NCI-H524 (cell line): ENCODE results near the gene OPCML.

Source experiments
- DNase-seq, 2 experiments: peaks; one replicate each; lab custom pipeline; 2025; lab: John Stamatoyannopoulos, UW

The OPCML gene

DNA sequence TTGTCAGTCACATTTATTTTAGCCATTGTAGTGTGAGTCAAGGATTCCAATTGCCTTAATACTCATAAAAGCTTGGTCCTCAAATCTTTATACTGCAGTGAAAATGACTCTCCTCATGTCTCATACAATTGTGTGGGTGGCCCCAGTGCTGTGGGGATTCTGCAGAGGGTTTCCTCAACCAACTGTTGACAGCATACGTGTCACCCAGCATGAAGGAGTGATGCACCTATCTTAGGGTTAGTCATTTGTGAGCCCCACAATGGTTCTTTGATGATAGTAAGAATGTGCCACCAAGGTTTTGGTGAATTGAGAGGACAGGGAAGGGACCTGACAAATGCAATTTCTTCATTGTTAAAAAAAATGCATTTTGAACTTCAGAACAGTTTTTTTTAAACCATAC, 1046.2 kb downstream of the OPCML start:
- no peak for DNase-seq

DNA sequence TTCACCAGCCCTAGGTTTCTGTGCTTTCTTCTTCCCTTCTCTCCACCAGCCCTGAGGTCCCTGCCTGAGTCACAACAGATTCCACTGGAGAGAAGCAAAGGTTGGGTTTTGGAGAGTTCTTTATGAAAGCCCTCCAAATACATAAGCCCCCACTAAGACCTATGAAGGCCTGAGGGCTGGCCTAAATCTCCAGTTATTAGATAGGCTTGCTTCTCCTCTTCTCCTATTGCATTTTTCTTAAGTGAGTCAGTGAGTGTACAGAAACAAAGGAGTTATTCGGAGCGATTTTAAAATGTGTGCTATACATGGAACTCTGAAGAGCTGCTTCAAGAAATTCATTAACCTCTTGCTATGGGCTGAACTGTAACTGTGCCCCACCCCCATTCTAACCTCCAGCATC, 1057.3 kb downstream of the OPCML start:
- DNase-seq, result no peak

DNA sequence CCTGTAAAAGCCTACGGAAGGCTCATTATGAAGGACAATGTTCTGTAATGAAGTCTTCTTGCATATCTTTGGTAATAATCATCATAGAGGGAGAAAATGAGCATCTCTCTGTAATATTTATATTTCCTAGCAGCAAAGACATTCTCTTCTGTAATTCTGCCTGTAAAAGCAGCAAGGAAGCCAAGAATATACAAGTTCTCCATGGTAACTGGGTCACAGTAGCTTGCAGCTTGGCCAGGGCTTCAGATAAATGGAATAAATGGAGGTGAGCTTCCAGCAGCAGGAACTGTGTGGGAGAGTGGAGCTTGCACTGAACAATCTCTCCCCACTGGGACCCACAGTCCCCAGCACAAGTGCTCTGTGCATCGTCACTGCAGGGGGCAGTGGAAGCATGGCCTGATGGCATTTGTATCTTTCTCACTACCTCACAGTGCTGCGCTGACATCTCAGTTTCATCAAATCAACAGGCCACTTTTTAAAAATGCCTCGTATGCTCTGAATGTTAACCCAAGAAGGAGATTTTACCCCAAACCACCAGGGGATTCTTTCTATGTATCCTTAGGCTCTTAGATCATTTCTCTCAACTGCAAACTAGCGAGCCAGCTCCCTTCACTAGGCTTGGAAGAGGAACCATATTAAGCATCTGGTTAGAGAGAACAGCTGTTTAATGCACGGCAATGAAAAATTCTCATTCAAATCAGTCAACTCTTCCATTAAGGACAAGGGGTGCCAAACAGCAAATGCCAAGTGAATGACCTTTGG, 1059.7 kb downstream of the OPCML start:
- DNase-seq, result peak in 1 of 2 experiments; percentile 3

DNA sequence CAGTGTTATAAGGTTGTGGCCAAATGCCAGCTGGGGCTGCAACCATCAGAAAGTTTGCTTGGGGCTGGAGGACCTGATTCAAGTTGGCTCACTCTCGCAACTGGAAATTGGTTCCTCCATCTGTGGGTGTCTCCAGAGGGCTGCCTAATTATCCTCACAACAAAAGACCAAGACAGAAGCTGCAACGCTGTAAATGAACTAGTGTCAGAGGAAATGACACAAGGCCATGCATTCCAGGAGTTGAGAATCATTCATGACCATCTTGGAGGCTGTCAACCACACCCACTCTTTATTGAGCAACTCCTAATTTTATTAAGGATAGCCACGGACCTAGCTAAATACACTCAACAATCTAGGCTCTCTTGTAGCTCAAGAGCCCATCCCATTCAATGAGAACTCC, 1060.8 kb downstream of the OPCML start:
- no peak for DNase-seq

DNA sequence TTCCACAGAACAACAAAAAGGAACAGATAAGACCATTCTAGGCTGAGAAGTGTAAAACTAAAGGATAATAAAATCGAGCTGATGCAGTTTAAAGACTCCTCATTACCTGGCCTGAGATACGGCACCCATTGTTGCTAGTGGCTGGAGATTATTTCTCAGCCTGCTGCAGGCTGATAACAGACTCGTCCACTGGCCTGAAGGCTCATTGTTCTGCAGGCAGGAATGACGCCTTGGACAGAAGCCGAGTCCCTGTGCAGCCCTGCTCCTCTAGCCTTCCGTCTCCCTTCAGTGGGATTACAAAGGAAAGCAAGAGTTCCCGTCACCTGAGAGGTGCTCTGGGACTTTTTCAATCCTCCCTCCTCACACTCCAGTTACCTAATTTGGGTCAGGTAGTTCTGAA, 1065.3 kb downstream of the OPCML start:
- no peak for DNase-seq

DNA sequence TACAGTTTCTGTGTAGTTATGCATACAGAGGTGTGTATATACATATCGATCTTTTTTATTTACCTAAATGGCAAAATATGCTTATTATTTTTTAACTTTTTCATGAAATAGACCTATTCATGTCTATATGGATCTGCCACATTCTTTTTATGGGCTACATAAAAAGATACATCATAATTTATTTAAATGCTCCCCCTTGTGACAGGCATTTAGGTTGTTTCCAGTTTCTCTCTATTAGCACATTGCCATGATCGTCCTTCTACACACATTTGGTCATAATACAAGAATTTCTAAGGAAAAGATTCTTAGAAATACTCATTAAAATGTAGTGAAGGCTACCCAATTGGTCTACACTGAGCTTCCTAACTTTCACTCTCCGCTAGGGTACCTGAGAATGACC, 1067.4 kb downstream of the OPCML start:
- DNase-seq, result no peak

DNA sequence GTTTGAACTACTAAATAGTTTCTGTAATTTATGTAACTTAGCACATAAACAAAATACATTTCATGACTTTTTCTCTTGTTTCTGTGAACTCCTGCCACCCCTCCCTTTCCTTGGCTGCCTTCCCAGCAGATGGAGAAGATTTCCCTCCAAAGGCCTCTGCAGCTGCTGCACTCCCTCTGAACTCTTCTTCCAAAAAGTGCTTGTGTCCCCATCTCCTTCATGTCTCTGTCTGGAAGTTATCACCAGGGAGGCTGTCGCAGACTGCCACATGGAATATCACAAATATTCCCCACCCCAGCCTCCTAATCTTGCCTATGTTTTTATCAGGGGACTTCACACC, 1068.3 kb downstream of the OPCML start:
- DNase-seq, result no peak

DNA sequence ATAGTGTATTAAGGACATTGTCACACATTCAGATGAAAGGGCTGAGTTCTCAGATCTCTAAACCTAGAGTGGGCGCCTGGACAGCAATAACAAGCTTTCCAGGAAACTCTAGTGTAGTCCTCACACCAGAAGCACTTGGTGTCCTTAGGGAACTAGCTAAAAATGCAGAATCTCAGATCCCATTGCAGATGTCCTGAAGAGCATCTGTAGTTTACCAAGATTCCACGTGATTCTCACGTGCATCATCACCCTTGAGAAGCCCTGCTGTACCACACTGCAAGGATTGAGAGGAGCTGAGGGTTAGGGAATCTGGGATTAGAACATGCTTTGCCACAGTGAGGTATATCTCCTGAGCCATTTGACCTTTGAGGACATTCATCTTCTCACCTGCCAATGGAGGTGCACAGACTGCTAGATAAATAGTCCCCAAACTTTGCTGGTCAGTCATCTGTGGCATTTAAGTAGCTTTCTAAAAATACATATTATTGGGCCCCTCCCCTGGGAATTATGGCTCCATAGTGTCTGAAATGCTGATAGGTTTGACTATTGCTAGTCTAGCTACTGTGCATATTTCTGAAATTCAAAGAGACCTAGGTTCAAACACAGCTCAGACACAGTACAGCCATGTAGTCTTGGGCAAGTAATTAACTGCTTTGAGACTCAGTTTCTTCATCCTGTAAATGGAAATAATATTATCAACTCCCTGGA, 1068.9 kb downstream of the OPCML start:
- no peak for DNase-seq

DNA sequence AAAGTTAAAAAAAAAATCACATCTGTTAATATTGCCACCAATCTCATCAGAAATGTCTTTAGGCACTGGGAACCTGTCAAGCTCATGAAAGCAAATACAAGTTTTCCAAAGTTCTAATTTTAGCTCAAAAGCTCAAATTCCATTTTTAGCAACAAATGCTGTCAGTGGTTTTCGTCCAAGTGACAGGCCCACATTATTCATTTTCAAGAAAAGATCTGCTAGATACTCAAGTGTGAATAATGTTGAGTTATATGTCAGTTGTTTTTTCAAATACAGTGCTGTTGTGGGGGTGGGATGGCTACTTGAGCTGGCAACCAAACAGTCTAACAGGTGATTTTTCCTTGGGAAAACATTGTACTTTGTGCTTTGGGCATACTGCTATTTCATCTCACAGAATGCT, 1072.6 kb downstream of the OPCML start:
- DNase-seq, result no peak

DNA sequence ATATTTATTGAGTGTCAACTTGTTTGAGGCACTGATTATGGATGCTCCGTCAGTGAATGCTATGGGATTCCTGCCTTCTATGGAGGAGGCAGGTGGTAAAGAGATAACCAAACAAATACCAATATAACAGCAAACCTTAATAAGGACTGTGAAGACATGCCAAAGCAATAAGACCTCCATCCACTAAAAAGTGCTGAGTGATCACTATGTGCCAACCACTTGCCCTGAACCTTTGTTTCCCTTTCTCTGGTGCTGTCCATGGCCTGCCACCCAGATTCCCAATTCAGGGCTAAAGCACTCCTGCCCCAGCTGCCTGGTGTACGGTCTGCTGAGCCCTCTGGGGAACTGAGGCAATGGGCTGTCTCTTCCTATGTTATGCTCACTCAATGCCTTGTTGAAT, 1074.9 kb downstream of the OPCML start:
- no peak for DNase-seq

DNA sequence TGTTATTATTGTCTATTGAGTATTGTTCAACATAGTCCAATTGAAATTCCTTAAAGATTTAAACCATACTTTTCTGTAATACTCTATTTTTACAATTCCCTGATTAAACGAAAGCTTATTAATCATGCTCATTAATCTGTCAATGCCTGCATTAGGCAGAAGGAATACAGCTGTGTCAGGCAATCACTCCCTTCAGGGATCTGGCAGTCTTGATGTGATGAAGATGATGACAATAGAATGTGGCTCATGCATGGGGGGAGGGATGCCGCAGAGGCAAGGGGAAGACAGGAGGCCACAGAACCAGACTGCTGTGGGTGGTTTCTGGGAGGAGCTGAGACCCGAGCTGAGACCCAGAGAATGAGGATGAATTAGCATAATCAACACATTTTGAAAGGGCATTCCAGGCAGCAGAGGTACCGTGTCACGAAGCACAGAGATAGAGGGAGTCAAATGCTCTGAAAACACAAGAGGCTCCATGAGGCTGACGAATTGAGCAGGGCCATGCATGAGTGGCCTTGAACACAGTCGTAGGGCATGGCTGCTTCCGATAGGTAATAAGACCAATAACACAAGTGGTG, 1075.5 kb downstream of the OPCML start:
- no peak for DNase-seq

DNA sequence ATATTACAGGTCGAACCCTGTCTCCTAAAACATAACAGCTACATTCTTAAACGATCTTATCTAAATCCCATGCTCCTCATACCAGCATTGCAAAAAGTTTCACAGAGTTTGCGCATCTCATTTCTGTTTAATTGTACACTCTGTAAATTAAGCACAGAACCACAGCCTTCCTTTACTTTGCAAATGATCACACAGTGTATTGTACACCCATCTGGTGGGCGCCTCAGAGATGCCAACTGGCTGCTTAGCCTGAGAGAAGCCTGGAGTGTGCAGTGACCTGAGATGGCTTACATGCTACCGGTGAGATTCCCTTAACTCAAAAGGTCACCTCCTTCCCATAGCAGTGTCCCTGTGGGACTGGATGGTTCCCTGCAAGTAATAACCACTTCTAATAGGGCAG, 1077.3 kb downstream of the OPCML start:
- DNase-seq, result no peak

DNA sequence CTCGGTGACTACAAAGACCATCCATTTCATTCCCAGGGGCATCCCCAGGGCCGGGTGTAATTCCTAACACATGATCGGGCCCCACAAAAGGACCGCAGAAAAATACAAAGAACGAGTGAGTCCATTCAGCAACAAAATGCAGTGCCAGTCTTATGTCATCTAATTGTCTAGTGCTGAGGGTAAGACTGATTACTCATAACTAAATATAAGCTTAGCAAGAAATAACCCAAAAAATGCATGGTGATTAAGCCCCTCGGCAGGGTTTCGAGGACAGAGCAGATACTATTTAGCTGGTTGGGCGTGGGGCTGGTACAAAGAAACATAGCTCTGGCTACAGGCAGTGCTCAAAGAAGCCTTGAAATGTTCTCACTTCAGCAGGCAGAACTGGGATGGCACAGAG, 1078.9 kb downstream of the OPCML start:
- DNase-seq, result no peak

DNA sequence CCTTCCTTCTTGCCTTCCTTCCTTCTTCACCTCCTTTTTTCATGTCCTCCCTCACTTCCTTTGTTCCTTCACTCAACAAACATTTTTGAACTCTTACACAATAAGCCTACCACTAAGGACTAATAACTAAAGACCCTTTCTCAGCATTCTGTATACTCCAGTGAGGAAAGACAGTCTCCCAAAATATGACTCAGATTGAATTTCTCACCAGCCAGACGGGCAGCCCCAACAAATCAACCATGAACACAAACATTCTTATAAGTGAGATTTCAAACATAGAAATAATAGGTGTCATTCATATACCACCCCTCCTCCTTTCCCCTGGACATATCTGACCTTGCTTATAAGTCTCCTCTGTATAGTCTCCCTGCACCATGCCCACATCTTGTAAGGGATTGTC, 1079.7 kb downstream of the OPCML start:
- no peak for DNase-seq

DNA sequence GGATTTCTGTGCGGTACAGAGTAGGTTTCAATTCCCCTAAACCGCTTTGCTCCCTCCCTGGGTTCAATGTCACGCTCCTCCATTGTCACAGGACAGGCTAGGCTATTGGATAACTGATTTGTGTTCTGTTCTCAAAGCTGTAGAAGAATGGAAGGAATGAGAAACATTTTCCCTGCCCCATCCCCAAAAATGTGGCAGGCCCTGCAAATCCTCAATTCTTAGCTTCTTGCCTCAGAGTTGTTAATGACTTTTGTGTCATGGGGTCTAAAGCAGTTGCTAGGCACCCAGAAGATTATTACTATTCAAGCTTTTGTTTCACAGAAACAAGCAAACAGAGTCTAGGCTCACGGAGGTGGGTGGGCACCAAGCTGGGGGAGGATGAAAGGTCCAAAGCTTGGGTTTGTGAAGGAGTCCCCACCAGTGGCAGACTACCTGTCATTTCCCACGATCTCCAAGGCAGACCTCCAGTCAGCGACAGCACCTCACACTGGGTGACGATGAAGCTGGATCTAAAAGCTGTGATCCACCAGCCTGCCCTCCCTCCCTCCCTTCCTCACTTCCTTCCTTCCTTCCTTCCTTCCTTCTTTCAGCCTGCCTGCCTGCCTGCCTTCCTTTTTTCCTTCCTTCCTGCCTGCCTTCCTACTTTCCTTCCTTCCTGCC, 1080.2 kb downstream of the OPCML start:
- no peak for DNase-seq

DNA sequence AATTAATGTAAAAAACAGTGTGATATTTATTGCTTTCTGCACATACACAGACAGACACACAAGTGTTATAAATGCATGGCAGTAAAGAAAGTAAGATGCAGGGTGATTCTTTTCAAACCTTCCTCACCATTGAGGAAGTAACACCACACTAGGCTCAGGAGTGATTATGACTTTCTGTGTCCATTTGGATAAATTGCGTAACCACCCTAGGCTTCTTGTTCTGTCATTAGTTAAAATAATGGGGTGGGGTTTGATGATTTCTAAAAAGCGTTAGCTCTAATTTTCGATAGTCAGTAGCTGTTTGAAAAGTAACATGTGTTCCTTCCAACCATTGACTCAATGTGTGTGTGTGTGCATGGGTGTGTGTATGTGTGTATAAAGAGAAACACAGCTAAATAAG, 1081.7 kb downstream of the OPCML start:
- no peak for DNase-seq

DNA sequence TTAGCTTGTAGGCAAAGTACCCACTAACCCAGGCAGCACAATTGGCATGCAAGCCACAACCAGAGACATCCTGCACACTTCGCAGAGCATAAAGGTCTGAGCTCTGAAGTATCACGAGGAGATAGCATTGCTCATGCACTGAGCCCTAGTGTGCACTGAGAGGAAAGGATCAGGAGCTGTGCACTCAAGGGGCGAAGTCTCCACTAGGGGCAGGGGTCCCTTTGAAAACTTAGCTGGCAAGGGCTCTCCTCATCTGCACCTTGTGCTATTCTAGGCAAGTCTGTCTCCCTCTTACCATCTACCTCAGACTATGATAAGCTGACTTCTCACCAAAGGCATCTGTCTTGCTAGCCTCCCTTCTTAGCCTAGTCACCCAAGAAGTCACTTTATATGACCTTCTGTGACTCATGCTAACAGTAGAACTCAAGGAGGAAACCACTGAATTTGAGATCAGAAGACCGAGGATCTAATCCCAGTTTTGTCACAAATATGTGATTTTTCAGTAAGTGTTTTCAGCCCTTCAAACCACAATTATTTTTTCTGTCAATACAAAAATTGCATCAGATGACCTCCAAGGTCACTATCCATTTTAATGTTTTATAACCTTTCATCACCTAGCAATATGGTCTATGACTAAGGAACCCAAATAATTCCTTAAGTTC, 1083.8 kb downstream of the OPCML start:
- DNase-seq, result no peak

DNA sequence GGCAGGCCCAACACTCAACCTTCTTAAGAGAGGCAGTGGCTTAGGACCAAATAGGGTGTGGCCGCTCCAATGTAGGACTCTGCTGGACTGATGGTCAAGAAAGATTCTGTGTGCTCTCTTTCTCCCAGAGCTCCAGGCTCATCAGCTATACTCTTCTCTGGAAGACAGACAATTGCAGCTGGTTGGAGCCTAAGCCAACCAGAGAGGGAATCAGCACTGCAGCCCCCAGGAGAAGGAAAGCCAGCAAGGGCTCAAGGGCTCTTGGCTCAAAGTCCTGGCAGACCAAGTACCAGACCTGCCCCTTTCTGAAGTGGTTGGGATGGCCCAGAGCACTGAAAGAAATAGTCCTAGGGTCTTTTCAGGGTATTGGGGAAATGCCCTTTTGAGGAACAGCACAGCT, 1084.5 kb downstream of the OPCML start:
- no peak for DNase-seq

DNA sequence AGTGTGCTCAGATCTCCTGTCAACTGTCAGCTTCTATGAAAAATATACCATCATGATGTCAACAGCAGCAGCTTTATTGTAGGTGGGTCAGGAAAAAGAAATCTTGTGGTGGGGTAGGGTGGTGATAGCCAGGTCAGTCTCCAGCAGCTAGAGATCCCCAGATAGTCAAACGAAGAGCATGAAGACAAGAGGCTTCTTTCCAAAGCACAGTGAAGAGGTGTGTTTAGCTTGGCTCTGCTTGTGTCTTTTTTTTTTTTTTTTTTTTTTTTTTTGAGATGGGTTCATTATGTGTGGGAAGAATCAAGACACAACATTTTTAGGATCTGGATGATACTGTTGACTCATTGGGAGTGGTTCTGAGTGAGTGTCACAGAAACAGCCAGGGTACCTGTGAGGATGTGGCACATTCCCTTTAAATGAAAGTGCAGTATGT, 1086.4 kb downstream of the OPCML start:
- no peak for DNase-seq

DNA sequence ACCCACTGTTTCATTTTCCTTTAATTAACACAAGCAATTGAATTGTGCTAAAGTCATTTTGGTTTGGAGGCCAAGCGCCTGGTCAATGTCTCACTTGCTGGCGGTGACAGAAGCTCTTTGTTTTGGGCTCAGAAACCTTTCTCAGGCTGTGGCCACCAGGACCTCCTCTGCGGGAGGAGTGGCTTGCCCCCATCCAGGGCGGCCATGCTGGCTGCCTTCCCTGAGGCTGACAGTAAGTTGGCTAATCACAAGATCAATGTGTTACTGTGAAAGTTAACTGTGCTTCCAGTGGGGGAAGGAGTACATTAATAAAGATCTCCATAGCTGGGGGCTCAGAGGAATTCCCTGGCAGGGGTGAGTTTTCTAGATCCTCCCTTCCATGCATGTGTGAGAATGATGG, 1087.4 kb downstream of the OPCML start:
- DNase-seq, result no peak

DNA sequence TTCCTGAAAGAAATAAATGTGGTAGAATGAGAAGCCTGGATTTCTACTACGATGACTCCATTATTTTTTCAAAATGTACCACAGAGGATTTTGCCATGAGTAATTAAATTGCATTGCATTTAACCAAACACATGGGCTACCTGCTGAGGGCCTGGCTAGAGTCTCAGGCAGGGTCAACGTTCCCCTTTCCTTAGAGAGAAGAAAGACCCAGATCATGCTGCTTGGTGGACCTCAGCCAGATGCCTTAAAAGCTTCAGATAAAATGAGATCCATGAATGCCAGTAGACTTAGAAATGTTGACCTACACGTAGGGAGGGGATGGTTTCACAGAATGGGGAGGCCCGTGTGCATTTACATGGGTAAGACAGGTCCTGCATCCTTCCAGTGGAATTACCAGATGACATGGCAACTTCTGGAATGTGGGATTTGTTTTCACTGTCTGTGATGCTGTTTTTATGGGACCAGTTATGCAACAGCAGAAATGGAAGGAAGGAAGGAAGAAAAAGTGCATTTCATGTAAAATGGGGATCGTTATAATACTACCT, 1092.5 kb downstream of the OPCML start:
- DNase-seq, result no peak

DNA sequence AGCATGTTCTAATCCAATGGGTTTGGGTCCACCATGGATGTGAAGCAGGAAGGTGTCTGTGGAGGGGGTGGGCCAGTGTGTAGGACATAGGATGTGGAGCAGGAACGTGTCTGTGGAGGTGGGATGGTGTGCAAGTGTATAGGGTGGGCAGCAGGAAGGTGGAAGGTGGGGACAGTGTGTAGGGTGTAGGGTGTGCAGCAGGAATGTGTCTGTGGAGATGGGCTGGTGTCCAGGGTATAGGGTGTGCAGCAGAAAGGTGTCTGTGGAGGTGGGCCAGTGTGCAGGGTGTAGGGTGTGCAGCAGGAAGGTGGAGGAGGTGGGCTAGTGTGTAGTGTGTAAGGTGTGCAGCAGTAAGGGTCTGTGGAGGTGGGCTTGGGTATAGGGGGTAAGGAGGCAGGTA, 1093.9 kb downstream of the OPCML start:
- no peak for DNase-seq
